ENCODE results near the gene SLFN14. TPM values are rescaled to one million over a fixed set of nuclear protein-coding genes. Genes with fewer than 3 reads are reported as not detected.
"Not testable (repeated sequence)": the region's sequence is repeated elsewhere in the genome, so short reads cannot be mapped to it uniquely, and the experiment has no call there.

SLFN14 gene
- polyA plus RNA-seq, 1 experiment = not detected

GRCh38 chr17:35521150-35521549 lies 39.5 kb downstream of the SLFN14 start:
- Histone ChIP-seq H3K4me3 (ENCODE audit: low read depth, low read length) (no peak overlapping the region), H3K27ac (ENCODE audit: low read depth, low read length) (no peak overlapping the region), H3K27me3 (ENCODE audit: control insufficient read depth, insufficient read depth, low read length) (peaks cover 16% of the 10 kb centered on the region), H3K9me3 (ENCODE audit: control insufficient read depth, insufficient read depth, low read length) (no peaks in the 10 kb centered on the region)
- no peak for DNase-seq (ENCODE audit: low read depth, low spot score)
- ChIA-PET CTCF (interaction anchor here (1.0 kb wide), 1 partner anchor 18 kb away, joined by 3 read pairs; no protein-coding TSS in a partner anchor), POLR2A (no interaction called here)
- no peak for TF ChIP-seq CTCF (IDR thresholded peaks at IDR 0.05; ENCODE audit: low read depth, low read length)

- no peak for DNase-seq (ENCODE audit: low read depth, low spot score)
- TF ChIP-seq CTCF (IDR thresholded peaks at IDR 0.05; ENCODE audit: low read depth, low read length) = no peak
- ChIA-PET POLR2A (no interaction called here), CTCF (interaction anchor here (1.7 kb wide), 1 partner anchor 207 kb away, joined by 5 read pairs; no protein-coding TSS in a partner anchor)
- Histone ChIP-seq H3K27me3 (ENCODE audit: control insufficient read depth, insufficient read depth, low read length) (peaks cover 21% of the 10 kb centered on the region), H3K4me3 (ENCODE audit: low read depth, low read length) (no peak overlapping the region), H3K9me3 (ENCODE audit: control insufficient read depth, insufficient read depth, low read length) (no peaks in the 10 kb centered on the region), H3K27ac (ENCODE audit: low read depth, low read length) (no peak overlapping the region)
Observed at GRCh38 chr17:35519906-35520442, 40.6 kb downstream of the SLFN14 start.

GRCh38 chr17:35519439-35519838 lies 41.2 kb downstream of the SLFN14 start:
- H3K4me3 ChIP-seq (ENCODE audit: low read depth, low read length) = no peak overlapping the region
- CTCF ChIA-PET = interaction anchor here (1.7 kb wide), 1 partner anchor 206 kb away, joined by 5 read pairs; no protein-coding TSS in a partner anchor
- TF ChIP-seq CTCF (IDR thresholded peaks at IDR 0.05; ENCODE audit: low read depth, low read length) = no peak
- no peaks in the 10 kb centered on the region for H3K9me3 ChIP-seq (ENCODE audit: control insufficient read depth, insufficient read depth, low read length)
- no peak for DNase-seq (ENCODE audit: low read depth, low spot score)
- peaks cover 25% of the 10 kb centered on the region for H3K27me3 ChIP-seq (ENCODE audit: control insufficient read depth, insufficient read depth, low read length)
- no peak overlapping the region for H3K27ac ChIP-seq (ENCODE audit: low read depth, low read length)
- POLR2A ChIA-PET = no interaction called here

- H3K9me3 ChIP-seq (ENCODE audit: control insufficient read depth, insufficient read depth, low read length); CTCF ChIA-PET; POLR2A ChIA-PET; H3K4me3 ChIP-seq (ENCODE audit: low read depth, low read length); DNase-seq (ENCODE audit: low read depth, low spot score); H3K27ac ChIP-seq (ENCODE audit: low read depth, low read length): not testable (repeated sequence)
- H3K27me3 ChIP-seq (ENCODE audit: control insufficient read depth, insufficient read depth, low read length) = peaks cover 21% of the 10 kb centered on the region
Observed at GRCh38 chr17:35518431-35518830, 42.2 kb downstream of the SLFN14 start.

- ChIA-PET POLR2A (no interaction called here), CTCF (interaction anchor here (1.1 to 1.6 kb wide), 2 partner anchors 18 to 25 kb away, joined by 3 to 6 read pairs; no protein-coding TSS in a partner anchor)
- no peak overlapping the region for H3K4me3 ChIP-seq (ENCODE audit: low read depth, low read length)
- no peak overlapping the region for H3K27ac ChIP-seq (ENCODE audit: low read depth, low read length)
- no peaks in the 10 kb centered on the region for H3K9me3 ChIP-seq (ENCODE audit: control insufficient read depth, insufficient read depth, low read length)
- no peak for TF ChIP-seq CTCF (IDR thresholded peaks at IDR 0.05; ENCODE audit: low read depth, low read length)
- DNase-seq (ENCODE audit: low read depth, low spot score) = no peak
- peaks cover 22% of the 10 kb centered on the region for H3K27me3 ChIP-seq (ENCODE audit: control insufficient read depth, insufficient read depth, low read length)
Observed at GRCh38 chr17:35515027-35515426, 45.6 kb downstream of the SLFN14 start.

Measured in AG04450 (cell line).